GM08714 (cell line): ENCODE data around the gene PHF23.

Experiments used
- H3K4me3 ChIP-seq: fragments of 200-500 bp; sonication (Bioruptor generic); 2 replicates; pipeline ENCODE4 v1.5.1; 2014; ENCODE audit warnings: mild to moderate bottlenecking, low read length, inconsistent platforms
- ZNF274 ChIP-seq: IDR thresholded peaks from 2 replicates; pipeline ENCODE4 v1.6.1; 2012; ENCODE audit warnings: mild to moderate bottlenecking, low read depth, low read length

PHF23 gene

DNA sequence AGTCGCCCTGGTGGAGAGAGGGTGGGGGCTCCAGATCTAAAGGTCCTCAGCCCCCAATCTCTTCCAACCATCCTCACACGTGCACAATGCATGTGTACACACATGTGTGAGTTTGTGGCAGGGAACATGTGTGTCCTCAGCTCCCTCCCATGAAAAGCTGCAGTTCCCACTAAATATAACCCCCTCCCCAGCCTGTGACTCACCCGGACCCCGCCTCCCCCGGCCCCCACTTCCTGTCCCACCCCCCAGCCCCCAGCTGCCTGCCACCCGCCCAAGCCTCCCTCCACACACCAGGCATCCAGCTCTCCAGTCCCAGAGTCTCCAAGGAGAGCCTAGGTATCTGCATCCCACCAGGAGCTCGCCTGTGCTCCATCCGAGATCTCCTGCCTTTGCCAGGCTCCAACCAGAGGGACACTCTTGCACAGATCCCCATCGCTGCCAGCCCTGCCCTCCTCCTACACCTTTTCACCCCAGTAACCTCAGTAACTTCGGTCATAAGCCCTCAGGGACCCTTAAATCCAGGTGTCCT lies 23.5 kb downstream of the PHF23 start:
- H3K4me3 ChIP-seq = no peak overlapping the region
- no peak for TF ChIP-seq ZNF274

DNA sequence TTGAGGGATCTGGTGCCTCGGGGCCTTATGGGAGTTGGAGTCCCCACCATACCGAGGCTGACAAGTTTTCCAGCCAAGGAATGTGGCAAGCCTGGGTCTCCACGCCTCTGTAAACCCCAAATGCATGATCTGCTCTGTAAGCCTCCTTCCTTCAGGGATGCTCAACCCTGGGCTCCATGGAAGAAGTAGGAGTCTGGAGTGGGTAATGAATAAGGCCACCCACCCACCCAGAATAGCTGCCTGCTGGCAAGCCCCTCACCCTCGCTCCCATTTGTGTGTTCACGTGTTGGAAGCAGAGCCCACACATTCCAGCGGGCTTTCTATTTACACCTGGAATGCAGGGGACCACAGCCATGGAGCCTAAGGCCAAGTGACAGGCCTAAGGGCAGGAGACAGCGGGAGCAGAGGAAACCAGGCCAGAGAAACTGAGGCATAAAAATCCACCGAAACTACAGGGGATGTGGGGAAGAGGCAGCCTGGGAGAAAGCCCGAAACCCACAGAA lies 24.1 kb downstream of the PHF23 start:
- H3K4me3 ChIP-seq = no peak overlapping the region; the same call in 1 of the 2 replicates
- no peak for TF ChIP-seq ZNF274

DNA sequence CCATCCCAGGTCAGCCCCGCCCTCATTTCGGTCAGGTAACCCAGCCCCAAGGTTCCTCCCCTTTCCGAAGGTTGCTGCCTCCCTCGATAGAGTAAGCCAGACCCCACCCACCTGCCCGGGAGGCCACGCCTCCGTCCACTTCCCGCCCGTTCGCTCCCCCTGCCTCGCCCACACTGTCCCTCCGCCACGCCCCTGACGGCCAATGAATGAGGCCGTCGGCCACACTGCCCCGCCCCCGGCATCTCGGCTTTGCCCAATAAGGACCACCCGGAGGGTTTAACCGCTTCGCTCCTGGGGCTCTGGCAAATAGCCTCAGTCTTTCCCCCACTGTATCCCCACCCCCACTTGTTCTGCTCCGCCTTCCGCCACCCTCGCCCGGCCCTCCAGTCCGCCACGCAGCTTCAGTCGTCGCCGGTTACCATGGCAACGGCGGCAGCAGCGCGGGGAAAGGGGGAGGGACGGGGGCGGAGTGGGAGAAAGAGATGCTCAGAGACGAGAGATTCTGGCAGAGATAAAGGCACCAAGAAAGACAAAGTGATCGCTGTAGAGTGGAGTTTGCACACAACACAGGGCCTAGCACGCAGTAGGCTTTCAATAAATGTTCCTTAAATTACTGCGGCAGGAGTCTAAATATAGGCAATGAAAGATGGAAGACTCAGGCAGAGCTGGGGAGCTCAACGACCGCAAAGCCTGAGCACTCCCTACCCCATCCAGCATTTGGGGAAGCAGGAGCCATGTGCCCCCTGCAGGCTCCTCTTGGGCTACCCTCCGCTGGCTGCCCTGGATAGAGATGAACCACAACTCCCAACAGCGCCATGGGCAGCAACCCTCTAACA lies 24.7 kb downstream of the PHF23 start:
- H3K4me3 ChIP-seq = peak overlapping the region; percentile 50; the same call in 1 of the 2 replicates

DNA sequence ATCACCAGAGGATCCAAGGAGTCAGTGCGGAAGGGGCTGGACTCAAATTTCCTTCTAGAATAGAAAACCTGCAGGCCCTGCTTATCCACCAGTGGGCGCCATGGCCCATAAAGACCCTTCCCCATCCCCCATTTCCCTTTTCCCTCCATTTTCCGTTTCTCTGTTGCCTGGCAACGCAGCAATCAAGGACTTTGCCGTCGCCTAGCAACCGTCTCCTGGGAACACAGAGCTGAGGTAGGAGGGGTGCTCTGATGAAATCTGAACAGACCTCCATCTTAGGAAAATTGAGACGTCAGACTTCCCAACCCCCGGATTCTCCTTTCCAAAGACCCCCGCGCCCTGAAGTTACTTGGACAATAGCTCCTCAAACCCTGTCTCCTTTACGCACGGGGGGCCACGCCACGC lies 25.4 kb downstream of the PHF23 start:
- peak overlapping the region; percentile 38; the same call in 1 of the 2 replicates for H3K4me3 ChIP-seq
- TF ChIP-seq ZNF274 = no peak

More for the DNA sequence above, 24.7 kb downstream of the PHF23 start:
- TF ChIP-seq ZNF274 = no peak

DNA sequence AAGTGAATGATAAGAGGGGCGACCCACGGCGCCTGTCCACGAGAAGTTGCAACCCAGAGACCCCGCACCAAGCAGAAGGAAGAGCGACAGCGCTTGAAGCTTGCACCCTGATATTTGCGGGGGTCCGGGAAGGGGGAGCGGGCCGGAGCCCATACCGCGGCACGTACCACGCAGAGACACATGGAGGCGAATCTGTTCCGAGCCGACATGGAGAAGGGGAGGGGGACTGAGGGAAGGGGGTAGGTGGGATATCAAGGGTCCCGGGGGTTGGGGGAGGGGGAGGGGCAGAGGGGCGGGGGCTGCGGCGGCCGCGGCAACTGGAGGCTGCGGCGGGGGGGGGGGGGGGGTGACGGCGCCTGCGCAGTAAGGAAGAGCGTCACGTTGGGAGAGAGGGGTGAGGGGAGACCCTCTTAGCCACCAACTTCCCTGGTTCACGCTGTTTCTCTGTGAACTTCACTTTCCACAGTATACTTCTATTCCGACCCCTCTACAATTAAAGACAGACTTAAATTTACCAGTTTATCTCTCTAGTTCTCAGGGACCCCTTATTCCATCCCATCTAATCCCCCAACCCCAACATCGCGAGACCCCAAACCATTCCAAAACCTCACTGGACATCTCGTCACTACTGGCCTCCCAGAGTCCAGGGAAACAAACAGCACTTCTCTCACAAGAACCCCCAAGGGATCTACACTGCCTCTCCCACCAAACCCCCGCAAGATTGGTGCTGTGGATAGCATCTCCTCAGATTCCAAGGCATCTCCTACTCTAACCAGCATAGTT lies 27.6 kb downstream of the PHF23 start:
- no peak overlapping the region for H3K4me3 ChIP-seq
- TF ChIP-seq ZNF274 = no peak

DNA sequence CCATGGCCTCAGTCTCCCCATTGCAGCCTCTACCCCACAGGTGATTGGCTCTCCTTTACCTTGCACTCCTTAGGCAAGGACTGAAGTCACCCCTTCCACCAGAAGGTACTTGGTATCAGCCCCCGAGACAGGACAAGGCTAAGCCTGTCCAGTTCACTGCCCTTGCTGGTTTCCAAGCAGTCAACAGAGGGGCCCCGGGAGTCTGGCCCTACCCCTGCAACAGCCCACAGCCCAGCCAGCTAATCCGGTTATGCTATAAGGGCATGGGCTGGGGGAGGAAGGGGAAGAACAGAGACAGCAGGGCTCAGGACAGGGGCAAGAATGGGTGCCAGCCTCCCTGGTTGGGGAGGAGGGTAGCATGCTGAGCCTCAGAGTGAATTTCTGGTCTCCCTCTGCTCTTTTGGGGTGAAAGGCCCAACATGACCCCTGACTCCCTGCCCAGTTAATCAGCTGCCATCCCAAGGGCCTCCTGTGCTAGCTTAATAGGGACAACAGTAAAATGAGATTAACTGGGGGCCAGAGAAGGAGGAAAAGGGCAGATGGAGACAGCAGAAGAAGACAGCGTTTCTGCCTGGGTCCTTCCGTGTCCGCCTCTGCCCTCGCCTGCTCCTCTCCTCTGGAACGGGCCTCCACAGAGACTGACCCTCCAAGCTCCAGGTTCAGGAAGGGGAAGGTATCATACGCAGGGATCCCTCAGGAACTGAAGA lies 30.4 kb downstream of the PHF23 start:
- no peak for TF ChIP-seq ZNF274
- no peak overlapping the region for H3K4me3 ChIP-seq

DNA sequence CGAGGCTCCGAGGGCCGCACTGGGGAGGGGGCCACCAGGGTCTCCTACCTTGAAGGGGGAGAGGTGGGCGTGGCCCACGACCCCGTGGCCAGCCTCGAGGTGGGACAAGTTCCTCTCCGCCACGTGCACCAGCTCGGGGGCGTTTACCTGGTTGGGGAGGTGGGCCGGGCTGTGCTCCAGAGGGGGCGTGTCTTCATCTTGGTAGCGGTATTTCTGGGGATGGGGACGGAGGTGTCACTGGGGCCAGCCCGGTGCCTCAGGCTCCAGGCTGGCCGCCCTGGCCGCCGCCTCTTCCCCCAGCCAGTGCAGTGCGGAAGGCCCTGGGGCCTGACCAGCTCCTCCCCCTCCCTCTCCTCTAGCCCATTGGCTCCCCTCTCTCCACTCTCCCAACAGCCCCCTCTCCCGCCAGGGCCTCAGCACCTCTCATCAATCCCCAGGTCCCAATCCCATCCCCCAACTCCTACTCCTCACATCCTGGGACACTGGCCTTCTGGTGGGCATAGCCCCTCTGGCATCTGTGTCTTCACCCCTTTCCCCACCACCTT lies 31.2 kb downstream of the PHF23 start:
- H3K4me3 ChIP-seq = no peak overlapping the region
- TF ChIP-seq ZNF274 = no peak

DNA sequence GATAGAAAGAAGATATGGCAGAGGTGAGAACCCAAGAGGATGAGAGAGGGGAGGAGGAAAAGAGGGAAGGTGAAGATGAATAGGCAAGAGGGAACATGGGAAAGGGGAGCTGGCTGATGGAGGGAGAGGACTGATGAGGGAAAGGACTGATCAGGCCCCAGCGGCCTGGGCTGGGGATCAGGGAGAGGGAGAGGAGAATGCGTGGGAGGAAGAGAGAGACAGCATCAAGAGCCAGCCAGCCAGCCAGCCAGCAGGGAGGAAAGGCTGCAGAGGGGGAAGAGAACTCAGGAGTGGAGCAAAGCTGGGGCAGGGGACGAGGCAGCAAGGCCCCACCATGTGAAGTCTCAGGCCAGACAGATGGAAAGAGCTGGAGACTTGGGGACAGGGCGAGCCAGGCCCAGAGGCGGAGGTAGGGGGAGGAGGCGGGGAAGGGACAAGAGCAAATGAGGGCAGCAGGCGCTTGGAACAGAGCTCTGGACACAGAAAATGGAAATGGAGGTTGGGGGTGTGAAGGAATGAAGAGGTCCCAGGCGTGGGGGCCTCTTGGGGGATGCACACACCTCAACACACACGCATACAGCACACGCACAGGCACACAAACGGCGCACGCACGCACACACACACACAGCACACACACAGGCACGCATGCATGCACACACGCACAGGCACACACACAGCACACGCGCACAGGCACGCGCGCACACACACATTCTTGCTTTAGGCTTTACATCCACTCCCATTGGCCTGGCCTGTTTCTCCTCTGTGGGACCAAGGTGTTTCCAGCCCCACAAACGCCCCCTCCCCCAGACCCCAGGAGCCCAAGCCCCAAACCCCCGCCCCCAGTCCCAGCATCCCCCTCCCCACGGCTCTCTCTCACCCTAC lies 31.9 kb downstream of the PHF23 start:
- TF ChIP-seq ZNF274 = no peak
- no peak overlapping the region for H3K4me3 ChIP-seq

DNA sequence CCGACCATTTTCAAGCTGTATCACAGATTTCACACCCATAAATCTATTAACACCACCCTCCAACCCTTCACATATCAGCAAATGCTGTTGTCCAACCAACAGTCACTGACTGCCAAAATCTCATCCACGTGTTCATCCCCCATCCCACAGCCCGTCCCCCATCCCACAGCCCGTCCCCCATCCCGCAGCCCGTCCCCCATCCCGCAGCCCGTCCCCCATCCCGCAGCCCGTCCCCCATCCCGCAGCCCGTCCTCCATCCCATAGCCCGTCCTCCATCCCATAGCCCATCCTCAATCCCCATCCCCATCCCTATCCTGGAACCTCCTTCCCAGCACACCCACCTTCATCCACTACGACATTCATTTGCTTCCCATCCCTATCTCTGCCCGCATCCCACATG lies 33.7 kb downstream of the PHF23 start:
- H3K4me3 ChIP-seq = peak overlapping the region; percentile 41; the same call in 1 of the 2 replicates
- TF ChIP-seq ZNF274 = no peak

DNA sequence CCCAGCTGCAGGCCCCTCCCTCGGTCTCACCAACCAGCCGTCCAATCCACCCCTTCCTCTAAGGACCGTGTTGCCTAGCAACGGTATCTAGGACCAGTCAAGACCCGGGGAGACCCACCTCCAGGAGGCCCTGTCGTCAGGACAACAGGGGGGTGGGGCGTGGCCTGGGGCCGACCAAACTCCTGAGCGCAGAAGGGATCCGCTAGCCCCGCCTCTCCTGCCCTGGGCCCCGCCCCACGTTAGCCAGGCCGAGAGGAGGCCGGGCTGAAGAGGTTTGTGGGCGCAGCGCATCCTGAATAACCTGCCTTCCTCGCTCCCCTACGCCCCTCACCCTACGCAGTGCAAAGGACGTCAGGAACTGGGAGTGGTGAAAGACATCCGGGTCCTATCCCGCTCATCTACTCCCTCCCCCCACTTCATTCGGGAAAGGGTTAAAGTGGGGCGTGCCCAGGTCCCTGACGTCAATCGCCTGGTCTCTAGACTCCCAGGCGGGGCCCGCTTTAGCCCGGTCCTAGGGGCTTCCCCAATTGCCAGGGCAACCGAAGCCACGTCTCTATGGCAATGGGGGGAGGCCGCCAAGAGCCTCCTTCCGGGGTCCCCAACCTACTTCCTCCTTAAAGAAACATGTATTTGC lies 34.3 kb downstream of the PHF23 start:
- no peak for TF ChIP-seq ZNF274
- H3K4me3 ChIP-seq = peak overlapping the region; percentile 41; the same call in 1 of the 2 replicates

DNA sequence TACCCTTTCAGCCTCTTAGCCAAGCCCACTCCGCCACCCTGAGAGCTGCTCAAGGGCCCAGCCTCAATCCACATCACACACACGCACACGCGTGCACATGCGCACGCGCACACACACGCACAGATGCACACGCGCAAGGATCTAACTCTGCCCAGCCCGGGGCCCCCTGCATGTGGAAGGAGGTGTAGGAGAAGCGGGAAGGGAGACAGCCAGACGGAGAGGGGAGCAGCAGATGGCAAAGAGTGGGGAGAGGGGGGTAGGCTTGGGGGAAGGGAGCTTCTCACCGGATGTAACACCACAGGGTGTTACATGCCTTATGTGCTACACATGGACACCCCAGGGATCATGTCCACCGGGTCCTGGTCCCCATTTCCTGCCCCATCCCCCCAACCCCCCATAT lies 34.9 kb downstream of the PHF23 start:
- H3K4me3 ChIP-seq = no peak overlapping the region
- no peak for TF ChIP-seq ZNF274

DNA sequence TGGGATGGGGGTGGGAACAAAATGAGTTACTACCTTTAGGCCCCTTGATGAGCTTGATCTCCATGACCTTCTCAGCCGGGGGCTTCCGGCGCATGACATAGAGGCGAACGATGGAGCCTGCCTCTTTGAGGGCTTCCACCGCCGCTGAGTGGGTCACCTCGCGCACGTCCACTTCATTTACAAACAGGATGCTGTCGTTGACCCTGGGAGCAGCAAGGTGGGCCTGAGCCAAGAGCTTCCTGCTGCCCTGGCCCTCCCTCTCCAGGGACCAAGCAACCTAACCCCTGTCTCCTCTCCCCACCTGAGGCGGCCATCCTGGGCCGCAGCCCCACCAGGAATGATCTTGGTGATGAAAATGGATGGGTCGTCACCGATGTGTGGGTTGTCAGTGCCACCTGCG lies 35.9 kb downstream of the PHF23 start:
- no peak for TF ChIP-seq ZNF274

DNA sequence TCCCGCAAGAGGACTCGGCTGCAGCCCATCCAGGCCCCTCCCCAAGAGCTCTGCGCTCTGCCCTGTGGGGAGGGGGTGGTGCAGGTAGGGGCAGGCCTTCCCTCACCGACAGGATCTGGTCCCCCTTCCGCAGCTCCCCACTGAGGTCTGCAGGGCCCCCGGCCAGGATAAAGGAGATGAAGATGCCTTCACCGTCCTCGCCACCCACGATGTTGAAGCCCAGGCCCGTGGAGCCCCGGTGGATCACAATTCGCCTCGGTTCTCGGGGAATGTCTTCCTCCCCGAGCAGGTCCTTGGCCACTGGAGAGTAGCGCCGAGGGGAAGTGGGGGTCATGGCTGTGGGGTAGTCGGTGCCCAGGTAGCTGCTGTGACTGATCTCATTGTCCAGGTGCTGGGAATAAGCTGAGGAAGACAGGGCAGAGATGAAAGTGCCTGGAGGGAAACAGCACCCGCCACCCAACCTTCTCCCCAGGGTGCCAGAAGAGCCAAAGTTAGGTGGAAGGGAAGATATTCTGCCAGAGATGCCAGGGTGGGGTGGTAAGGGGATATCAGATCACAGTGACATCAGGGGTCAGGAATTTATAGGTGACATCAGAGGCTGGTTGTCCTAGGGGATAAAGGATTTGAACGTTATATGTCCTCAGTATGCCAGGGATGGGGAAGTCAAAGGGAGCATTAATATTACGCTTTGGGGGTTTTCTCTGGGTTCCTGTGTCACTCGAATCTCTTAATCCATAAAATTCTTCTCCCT lies 42.4 kb downstream of the PHF23 start:
- no peak overlapping the region for H3K4me3 ChIP-seq
- no peak for TF ChIP-seq ZNF274

More for the DNA sequence above, 35.9 kb downstream of the PHF23 start:
- H3K4me3 ChIP-seq = no peak overlapping the region
